Central memory CD8-positive, alpha-beta T cell (primary cell): ENCODE results near the gene RFT1.

ENCODE experiments used
- ATAC-seq: fragments of 150-1000 bp; cut with Tn5 transposase; replicated peaks from 2 replicates; pipeline ENCODE4 v1.10.0; 2022; ENCODE audit warnings: mild to moderate bottlenecking, moderate FRiP score, moderate number of reproducible peaks; ENCODE audit not compliant: poor library complexity, severe bottlenecking; ENCODE audit errors: extremely low read depth
- DNase-seq, 2 donors: peaks; one replicate each; pipeline ENCODE4 v3.0.0; 2021; ENCODE audit warnings: low spot score in 2 of 2
- H3K27ac Mint-ChIP-seq: one replicate; pipeline ENCODE4 v1.8.0; 2022; ENCODE audit warnings: low read depth, mild to moderate bottlenecking, moderate library complexity, mixed read lengths
- H3K27me3 Mint-ChIP-seq: one replicate; pipeline ENCODE4 v1.8.0; 2022; ENCODE audit warnings: mixed read lengths
- H3K36me3 Mint-ChIP-seq: one replicate; pipeline ENCODE4 v1.8.0; 2022; ENCODE audit warnings: mild to moderate bottlenecking, moderate library complexity, mixed read lengths; ENCODE audit not compliant: insufficient read depth
- H3K4me1 Mint-ChIP-seq: one replicate; pipeline ENCODE4 v1.8.0; 2022; ENCODE audit warnings: mixed read lengths
- H3K4me3 Mint-ChIP-seq: one replicate; pipeline ENCODE4 v1.8.0; 2022; ENCODE audit warnings: mild to moderate bottlenecking, moderate library complexity, mixed read lengths
- H3K9me3 Mint-ChIP-seq: one replicate; pipeline ENCODE4 v1.8.0; 2022; ENCODE audit warnings: mixed read lengths

The RFT1 gene

GRCh38 chr3:53102601-53103147 is 27.6 kb downstream of the RFT1 start:
- Mint-ChIP-seq H3K4me1 (peaks cover 15% of the 10 kb centered on the region), H3K9me3 (no peaks in the 10 kb centered on the region), H3K36me3 (peaks cover 39% of the 10 kb centered on the region), H3K27me3 (no peaks in the 10 kb centered on the region), H3K27ac (no peak overlapping the region), H3K4me3 (no peak overlapping the region)
- DNase-seq (no peak), ATAC-seq (no peak)

DNA sequence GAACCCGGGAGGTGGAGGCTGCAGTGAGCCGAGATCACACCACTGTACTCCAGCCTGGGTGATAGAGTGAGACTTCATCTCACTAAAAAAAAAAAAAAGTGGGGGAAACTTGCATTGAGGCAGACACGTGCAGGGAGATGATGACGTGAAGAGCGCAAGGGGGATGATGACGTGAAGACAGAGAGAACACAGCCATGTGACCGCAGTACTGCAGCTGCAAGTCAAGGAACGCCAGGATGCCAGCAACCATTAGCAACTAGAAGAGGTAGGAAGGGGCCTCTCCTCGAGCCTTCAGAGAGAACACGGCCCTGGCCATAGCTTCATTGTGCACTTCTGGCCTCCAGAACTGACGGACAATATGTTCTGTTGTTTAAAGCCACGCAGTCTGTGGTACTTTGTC is 28.3 kb downstream of the RFT1 start:
- no peaks in the 10 kb centered on the region for H3K27me3 Mint-ChIP-seq
- H3K27ac Mint-ChIP-seq: no peak overlapping the region
- H3K4me3 Mint-ChIP-seq: no peak overlapping the region
- peaks cover 36% of the 10 kb centered on the region for H3K36me3 Mint-ChIP-seq
- no peak for DNase-seq
- peaks cover 15% of the 10 kb centered on the region for H3K4me1 Mint-ChIP-seq
- ATAC-seq: no peak
- H3K9me3 Mint-ChIP-seq: no peaks in the 10 kb centered on the region

DNA sequence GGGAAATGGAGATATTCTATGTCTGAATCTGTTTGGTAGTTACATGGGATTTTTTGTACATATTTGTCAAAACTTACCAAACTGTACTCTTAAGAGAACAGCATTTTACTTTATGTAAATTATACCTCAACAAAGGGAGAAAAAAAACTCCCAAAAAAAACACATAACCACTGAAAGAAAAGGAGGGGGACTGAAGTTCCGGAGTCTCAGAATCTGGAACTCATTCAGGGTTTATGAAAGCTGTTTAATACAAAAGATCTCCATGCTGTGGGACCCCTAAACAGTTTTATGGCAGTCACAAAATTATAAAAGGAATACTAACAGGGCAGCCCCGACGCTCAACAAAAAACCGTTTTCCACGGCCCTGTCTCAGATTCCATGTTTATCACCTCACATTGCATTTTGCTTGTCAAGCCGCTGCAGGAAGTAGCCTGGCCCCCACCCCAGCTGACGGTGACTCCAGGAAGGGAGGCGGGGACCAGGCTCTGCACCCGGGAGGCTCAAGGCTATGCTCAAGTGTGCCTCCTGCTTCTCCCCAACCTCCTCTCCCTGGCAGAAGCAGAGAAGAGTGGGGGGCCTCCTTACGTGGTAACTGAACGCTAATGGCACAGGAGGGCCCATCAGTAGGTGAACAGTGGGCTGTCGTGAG is 29.3 kb downstream of the RFT1 start:
- peaks cover 33% of the 10 kb centered on the region for H3K36me3 Mint-ChIP-seq
- ATAC-seq: no peak
- no peaks in the 10 kb centered on the region for H3K27me3 Mint-ChIP-seq
- peaks cover 15% of the 10 kb centered on the region for H3K4me1 Mint-ChIP-seq
- no peak overlapping the region for H3K4me3 Mint-ChIP-seq
- no peak overlapping the region for H3K27ac Mint-ChIP-seq
- DNase-seq: no peak
- H3K9me3 Mint-ChIP-seq: no peaks in the 10 kb centered on the region

- DNase-seq: no peak
- Mint-ChIP-seq H3K27ac (no peak overlapping the region), H3K9me3 (no peaks in the 10 kb centered on the region), H3K36me3 (peaks cover 29% of the 10 kb centered on the region), H3K27me3 (no peaks in the 10 kb centered on the region), H3K4me1 (peaks cover 15% of the 10 kb centered on the region), H3K4me3 (no peak overlapping the region)
- no peak for ATAC-seq
These were observed 32.3 kb downstream of the RFT1 start for GRCh38 chr3:53097887-53098286.

GRCh38 chr3:53092942-53093341 is 37.3 kb downstream of the RFT1 start:
- DNase-seq: no peak
- no peak overlapping the region for H3K27ac Mint-ChIP-seq
- no peaks in the 10 kb centered on the region for H3K9me3 Mint-ChIP-seq
- no peaks in the 10 kb centered on the region for H3K27me3 Mint-ChIP-seq
- no peak overlapping the region for H3K4me3 Mint-ChIP-seq
- no peak for ATAC-seq
- peaks cover 14% of the 10 kb centered on the region for H3K36me3 Mint-ChIP-seq
- no peaks in the 10 kb centered on the region for H3K4me1 Mint-ChIP-seq

DNA sequence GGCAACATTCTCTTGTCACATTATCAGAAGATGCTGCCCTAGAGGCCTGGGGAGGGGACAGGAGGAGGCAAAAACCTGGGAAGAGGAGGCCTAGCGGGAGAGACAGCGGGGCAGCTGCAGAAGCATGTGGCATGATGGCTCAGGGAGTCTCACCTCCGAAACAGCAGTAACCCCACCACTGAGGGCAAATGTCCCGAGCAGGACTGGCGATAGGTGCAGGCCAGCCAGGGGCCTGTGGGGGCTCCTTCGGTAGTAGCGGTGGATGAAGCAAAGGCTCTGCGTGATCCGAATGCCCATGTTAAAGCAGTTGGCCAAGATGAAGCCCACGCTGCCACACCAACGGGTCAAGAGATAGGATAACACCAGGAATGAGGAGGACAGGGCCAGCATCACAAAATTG is 38.0 kb downstream of the RFT1 start:
- H3K4me1 Mint-ChIP-seq: no peaks in the 10 kb centered on the region

GRCh38 chr3:53091011-53091410 is 39.2 kb downstream of the RFT1 start:
- ATAC-seq (no peak), DNase-seq (no peak)
- no peaks in the 10 kb centered on the region for H3K27me3 Mint-ChIP-seq
- no peaks in the 10 kb centered on the region for H3K4me1 Mint-ChIP-seq
- H3K36me3 Mint-ChIP-seq: peaks cover 13% of the 10 kb centered on the region
- H3K9me3 Mint-ChIP-seq: no peaks in the 10 kb centered on the region
- H3K27ac Mint-ChIP-seq: no peak overlapping the region
- H3K4me3 Mint-ChIP-seq: no peak overlapping the region

More for the DNA sequence above, 38.0 kb downstream of the RFT1 start:
- no peak for ATAC-seq
- Mint-ChIP-seq H3K36me3 (peaks cover 15% of the 10 kb centered on the region), H3K27me3 (no peaks in the 10 kb centered on the region), H3K4me3 (no peak overlapping the region), H3K9me3 (no peaks in the 10 kb centered on the region), H3K27ac (no peak overlapping the region)
- DNase-seq: no peak

- no peaks in the 10 kb centered on the region for H3K27me3 Mint-ChIP-seq
- no peak overlapping the region for H3K4me3 Mint-ChIP-seq
- no peaks in the 10 kb centered on the region for H3K9me3 Mint-ChIP-seq
- H3K36me3 Mint-ChIP-seq: peaks cover 12% of the 10 kb centered on the region
- ATAC-seq: no peak
- no peaks in the 10 kb centered on the region for H3K4me1 Mint-ChIP-seq
- peak overlapping the region; percentile 77 for H3K27ac Mint-ChIP-seq
- DNase-seq: no peak
These were observed 40.7 kb downstream of the RFT1 start for GRCh38 chr3:53089511-53089910.

DNA sequence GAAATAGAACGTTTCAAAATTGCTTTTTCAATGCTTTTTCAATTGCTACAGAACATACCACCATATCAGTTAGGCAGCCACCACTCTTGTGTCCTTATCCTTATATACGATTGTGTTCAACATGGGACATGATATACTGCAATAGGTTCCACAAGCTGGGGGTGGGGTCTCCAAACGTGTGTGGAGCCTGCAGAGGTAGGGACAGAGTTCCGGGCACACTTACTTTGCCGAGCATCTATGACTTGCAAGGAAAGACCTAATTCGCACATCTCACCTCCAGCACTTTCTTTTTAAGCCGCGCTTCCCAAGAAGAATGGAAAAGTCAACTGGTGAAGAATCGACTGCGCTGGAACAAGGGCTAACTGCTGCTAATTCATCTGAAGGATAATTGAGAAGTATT is 44.8 kb downstream of the RFT1 start:
- H3K27me3 Mint-ChIP-seq: no peaks in the 10 kb centered on the region
- no peak overlapping the region for H3K4me3 Mint-ChIP-seq
- ATAC-seq: no peak
- peaks cover 9% of the 10 kb centered on the region for H3K36me3 Mint-ChIP-seq
- no peaks in the 10 kb centered on the region for H3K4me1 Mint-ChIP-seq
- DNase-seq: no peak
- no peaks in the 10 kb centered on the region for H3K9me3 Mint-ChIP-seq
- H3K27ac Mint-ChIP-seq: no peak overlapping the region

DNA sequence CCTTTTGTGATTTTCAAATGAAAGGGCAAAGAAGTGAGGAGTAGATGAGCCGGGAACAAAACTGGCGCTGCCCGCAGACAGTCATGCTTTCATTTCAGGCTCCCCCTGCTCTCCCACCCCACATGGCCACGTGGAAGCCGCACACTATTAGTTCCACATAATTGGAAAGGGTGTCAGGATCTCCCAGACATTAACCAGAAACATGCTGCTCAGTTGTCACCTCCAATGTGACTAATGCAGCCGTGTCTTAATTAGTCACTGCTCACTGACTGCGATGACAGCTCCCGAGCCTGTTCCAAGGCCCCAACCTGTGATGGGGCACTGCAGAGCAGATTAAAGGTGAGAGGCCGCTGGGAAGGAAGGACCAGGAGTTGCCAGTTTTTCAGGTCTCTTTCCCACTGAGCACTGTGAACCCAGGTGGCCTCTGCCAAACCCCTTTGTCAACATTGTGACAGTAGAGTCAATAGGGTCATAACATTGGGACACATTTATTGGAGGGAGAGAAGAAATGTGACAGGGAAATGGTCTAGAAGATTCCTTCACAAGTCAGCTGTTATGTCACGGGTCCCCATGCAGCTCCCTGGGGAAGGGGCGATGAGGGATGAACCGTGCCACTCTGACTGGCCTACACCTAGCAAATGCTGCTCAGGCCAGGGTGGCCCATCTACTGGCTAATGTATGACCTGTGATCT is 45.8 kb downstream of the RFT1 start:
- ATAC-seq: no peak
- DNase-seq: no peak

DNA sequence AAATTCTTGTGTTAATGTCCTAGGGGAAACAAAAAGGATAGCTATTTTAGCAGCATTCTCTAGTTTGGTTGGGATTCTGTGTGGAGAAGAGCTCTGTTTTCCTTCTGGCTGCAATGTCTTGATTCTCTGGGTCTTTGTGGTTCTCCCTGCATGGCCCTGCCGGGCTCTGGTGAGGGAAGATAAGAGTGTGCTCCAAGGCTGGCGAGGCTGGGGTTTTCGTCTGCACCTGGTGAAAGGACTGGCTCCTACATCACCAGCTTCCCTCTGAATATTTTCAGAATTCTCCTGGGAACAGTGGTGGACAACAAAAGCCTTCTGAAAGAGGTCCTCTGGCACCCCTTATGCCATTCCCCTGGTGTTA is 46.3 kb downstream of the RFT1 start:
- H3K27me3 Mint-ChIP-seq: no peaks in the 10 kb centered on the region
- H3K4me3 Mint-ChIP-seq: no peak overlapping the region
- no peak for ATAC-seq
- no peaks in the 10 kb centered on the region for H3K9me3 Mint-ChIP-seq
- H3K4me1 Mint-ChIP-seq: no peaks in the 10 kb centered on the region
- H3K27ac Mint-ChIP-seq: peak overlapping the region; percentile 22
- no peak for DNase-seq
- H3K36me3 Mint-ChIP-seq: peaks cover 9% of the 10 kb centered on the region

More for the DNA sequence above, 45.8 kb downstream of the RFT1 start:
- no peaks in the 10 kb centered on the region for H3K9me3 Mint-ChIP-seq
- peak overlapping the region; percentile 22 for H3K27ac Mint-ChIP-seq
- no peaks in the 10 kb centered on the region for H3K4me1 Mint-ChIP-seq
- peaks cover 9% of the 10 kb centered on the region for H3K36me3 Mint-ChIP-seq
- no peaks in the 10 kb centered on the region for H3K27me3 Mint-ChIP-seq
- H3K4me3 Mint-ChIP-seq: no peak overlapping the region

GRCh38 chr3:53083521-53083920 is 46.7 kb downstream of the RFT1 start:
- Mint-ChIP-seq H3K4me1 (no peaks in the 10 kb centered on the region), H3K4me3 (no peak overlapping the region), H3K27me3 (no peaks in the 10 kb centered on the region), H3K27ac (no peak overlapping the region), H3K9me3 (no peaks in the 10 kb centered on the region), H3K36me3 (peaks cover 9% of the 10 kb centered on the region)
- DNase-seq (no peak), ATAC-seq (no peak)

GRCh38 chr3:53082736-53083135 is 47.5 kb downstream of the RFT1 start:
- no peak for ATAC-seq
- H3K4me3 Mint-ChIP-seq: no peak overlapping the region
- H3K36me3 Mint-ChIP-seq: peaks cover 7% of the 10 kb centered on the region

More at GRCh38 chr3:53082736-53083135, 47.5 kb downstream of the RFT1 start:
- no peaks in the 10 kb centered on the region for H3K9me3 Mint-ChIP-seq
- no peak for DNase-seq
- H3K27ac Mint-ChIP-seq: no peak overlapping the region
- no peaks in the 10 kb centered on the region for H3K4me1 Mint-ChIP-seq
- H3K27me3 Mint-ChIP-seq: no peaks in the 10 kb centered on the region
